A673 (cell line): ENCODE data around the gene ABCB7.

ENCODE experiments used
- CTCF ChIP-seq: fragments of 300-800, 200-600 bp; sonication (generic); conservative IDR thresholded peaks from 2 replicates; pipeline ENCODE4 v1.5.1; 2017; ENCODE audit warnings: low read depth, mild to moderate bottlenecking, antibody characterized with exemption, low read length, moderate library complexity, mixed read lengths
- EZH2 ChIP-seq: fragments of 200-600 bp; sonication (generic); IDR thresholded peaks from 2 replicates; pipeline ENCODE4 v1.6.1; 2017; ENCODE audit warnings: borderline replicate concordance, low read depth, mild to moderate bottlenecking, mixed read lengths, antibody characterized with exemption, low read length; ENCODE audit not compliant: poor library complexity, severe bottlenecking

GRCh38 chrX:75118296-75118695 lies 37.8 kb downstream of the ABCB7 start:
- TF ChIP-seq CTCF (no peak), EZH2 (no peak)
